SK-N-SH (cell line): ENCODE measurements around the gene SEH1L. TPM values are rescaled to one million over a fixed set of nuclear protein-coding genes. Genes with fewer than 3 reads are reported as not detected.
A peak's percentile ranks its signal among the peaks of the same experiment; 100 is the strongest.

ENCODE experiments used
- CTCF ChIA-PET: fragments of 300-600, 350-600 bp; formaldehyde crosslinking; extraction: SDS; loops from one replicate; lab custom pipeline; 2021; lab: Yijun Ruan, JAX
- POLR2A ChIA-PET: fragments of 350-600 bp; sonication (Branson Sonifier 250); formaldehyde crosslinking; extraction: SDS; loops from one replicate; lab custom pipeline; 2020; ENCODE audit warnings: antibody characterized with exemption, inconsistent platforms; lab: Yijun Ruan, JAX
- DNase-seq: peaks from one replicate; pipeline ENCODE4 v3.0.0; 2012
- H2AFZ ChIP-seq: fragments of 200-600 bp; sonication (generic); 2 replicates; pipeline ENCODE4 v1.8.1; 2016; ENCODE audit warnings: antibody characterized with exemption, mild to moderate bottlenecking, low read depth
- H3F3A ChIP-seq: fragments of 200-600 bp; sonication (generic); replicated peaks from 2 replicates; pipeline ENCODE3; 2016; ENCODE audit warnings: antibody characterized with exemption, mild to moderate bottlenecking; ENCODE audit not compliant: insufficient read depth
- H3K27ac ChIP-seq, 2 experiments: fragments of 200-500 bp in 1 of 2; fragments of 200-600 bp in 1 of 2; sonication (Bioruptor generic) in 1 of 2; sonication (generic), shearing (Covaris generic) in 1 of 2; 2 replicates each; pipeline versions ENCODE4 v1.5.1 to v1.6.1; 2014 to 2016; ENCODE audit warnings: low read depth in 2 of 2, inconsistent platforms in 1 of 2, low read length in 1 of 2, mild to moderate bottlenecking in 1 of 2, mixed read lengths in 1 of 2
- H3K27me3 ChIP-seq: fragments of 200-600 bp; sonication (generic), shearing (Covaris generic); 2 replicates; pipeline ENCODE4 v1.6.1; 2016; ENCODE audit warnings: mixed run types; ENCODE audit not compliant: insufficient read depth
- H3K36me3 ChIP-seq, 2 experiments: fragments of 200-500 bp in 1 of 2; fragments of 200-600 bp in 1 of 2; sonication (Bioruptor generic) in 1 of 2; sonication (generic) in 1 of 2; replicated peaks in 1 of 2; 2 replicates each; pipeline versions ENCODE3 to v1.5.1; 2014 to 2016; ENCODE audit warnings: low read length in 1 of 2, mild to moderate bottlenecking in 1 of 2; ENCODE audit not compliant: insufficient read depth in 2 of 2, control insufficient read depth in 1 of 2
- H3K4me1 ChIP-seq, 2 experiments: fragments of 200-500 bp in 1 of 2; fragments of 200-600 bp in 1 of 2; sonication (Bioruptor generic) in 1 of 2; sonication (generic), shearing (Covaris generic) in 1 of 2; 2 replicates each; pipeline versions ENCODE4 v1.5.1 to v1.6.1; 2014 to 2016; ENCODE audit warnings: low read depth in 1 of 2, low read length in 1 of 2, mixed run types in 1 of 2; ENCODE audit not compliant: insufficient read depth in 2 of 2, control insufficient read depth in 1 of 2
- H3K4me2 ChIP-seq: fragments of 200-600 bp; sonication (generic), shearing (Covaris generic); 2 replicates; pipeline ENCODE4 v1.6.1; 2017; ENCODE audit warnings: mixed run types
- H3K4me3 ChIP-seq, 2 experiments: fragments of 200-500 bp in 1 of 2; fragments of 200-600 bp in 1 of 2; sonication (Bioruptor generic) in 1 of 2; sonication (generic), shearing (Covaris generic) in 1 of 2; 2 replicates each; pipeline versions ENCODE4 v1.5.1 to v1.8.1; 2014 to 2016; ENCODE audit warnings: low read depth in 2 of 2, inconsistent platforms in 1 of 2, low read length in 1 of 2, mild to moderate bottlenecking in 1 of 2, mixed read lengths in 1 of 2, moderate library complexity in 1 of 2
- H3K79me2 ChIP-seq: fragments of 200-600 bp; sonication (generic); 2 replicates; pipeline ENCODE4 v1.8.1; 2017; ENCODE audit warnings: mild to moderate bottlenecking; ENCODE audit not compliant: insufficient read depth
- H3K9ac ChIP-seq: fragments of 200-600 bp; sonication (generic); 2 replicates; pipeline ENCODE4 v1.6.1; 2017; ENCODE audit warnings: mixed run types
- H3K9me2 ChIP-seq: fragments of 200-600 bp; sonication (generic); 2 replicates; pipeline ENCODE4 v1.6.1; 2017; ENCODE audit warnings: mixed run types
- H3K9me3 ChIP-seq: fragments of 200-600 bp; sonication (generic); 2 replicates; pipeline ENCODE4 v1.6.1; 2017; ENCODE audit warnings: mixed run types, mild to moderate bottlenecking, moderate library complexity
- H4K20me1 ChIP-seq: fragments of 200-600 bp; sonication (generic); 2 replicates; pipeline ENCODE4 v1.6.1; 2017; ENCODE audit warnings: mild to moderate bottlenecking, mixed run types; ENCODE audit not compliant: insufficient read depth
- CHD2 ChIP-seq: fragments of 150-350 bp; IDR thresholded peaks from 2 replicates; pipeline ENCODE4 v1.6.1; 2018; ENCODE audit warnings: low read length; ENCODE audit not compliant: partially characterized antibody
- CTCF ChIP-seq: fragments of 200-600 bp; sonication (generic); IDR thresholded peaks from 2 replicates; pipeline ENCODE4 v1.6.1; 2017; ENCODE audit warnings: antibody characterized with exemption, mild to moderate bottlenecking, moderate library complexity
- FOXJ3 ChIP-seq: sonication (generic); formaldehyde crosslinking; IDR thresholded peaks from 2 replicates; pipeline ENCODE4 v1.5.1; 2020; ENCODE audit warnings: mild to moderate bottlenecking, missing genetic modification reagents
- FOXM1 ChIP-seq: IDR thresholded peaks from 2 replicates; pipeline ENCODE4 v1.4.0; 2012; ENCODE audit warnings: low read depth, mild to moderate bottlenecking
- GATA2 ChIP-seq: sonication (generic); formaldehyde crosslinking; IDR thresholded peaks from 2 replicates; pipeline ENCODE4 v1.5.0; 2020; ENCODE audit warnings: mild to moderate bottlenecking, missing genetic modification reagents
- JUND ChIP-seq: IDR thresholded peaks from 2 replicates; pipeline ENCODE4 v1.4.0; 2012
- NFIC ChIP-seq: IDR thresholded peaks from 2 replicates; pipeline ENCODE4 v1.4.0; 2012; ENCODE audit warnings: borderline replicate concordance
- PBX3 ChIP-seq: IDR thresholded peaks from 2 replicates; pipeline ENCODE4; 2012
- RCOR1 ChIP-seq: fragments of 150-350 bp; IDR thresholded peaks from 2 replicates; pipeline ENCODE4 v1.6.1; 2017; ENCODE audit warnings: antibody characterized with exemption, low read length
- RXRA ChIP-seq: IDR thresholded peaks from 2 replicates; pipeline ENCODE4 v1.4.0; 2012; ENCODE audit warnings: low read depth, mild to moderate bottlenecking, borderline replicate concordance
- SIN3A ChIP-seq: IDR thresholded peaks from 2 replicates; pipeline ENCODE4 v1.6.1; 2012; ENCODE audit warnings: low read depth, mild to moderate bottlenecking, low read length, moderate library complexity, borderline replicate concordance
- TAF1 ChIP-seq: IDR thresholded peaks from 2 replicates; pipeline ENCODE4 v1.6.1; 2012; ENCODE audit warnings: low read depth, mild to moderate bottlenecking, low read length, moderate library complexity, borderline replicate concordance
- USF1 ChIP-seq: IDR thresholded peaks from 2 replicates; pipeline ENCODE4 v1.4.0; 2012; ENCODE audit warnings: low read depth, borderline replicate concordance
- YY1 ChIP-seq: IDR thresholded peaks from 2 replicates; pipeline ENCODE4 v1.4.0; 2012; ENCODE audit warnings: low read depth, mild to moderate bottlenecking
- WGBS: methylation state at CpG from one replicate; pipeline ENCODE4 v1.1.6; 2017; ENCODE audit warnings: low lambda C conversion rate; 5-methylcytosine and 5-hydroxymethylcytosine counted together
- polyA plus RNA-seq, 3 experiments: library from polyadenylated mRNA; depleted of rRNA; stranded (reverse); fragments of >200 nt; gene quantifications; 2 replicates each; pipeline ENCODE4 v1.2.3, GENCODE V29; 2012

Gene SEH1L
- polyA plus RNA-seq, 1 of the 3 experiments (the other 2 are of a cell fraction) = 29.8 TPM

GRCh38 chr18:13035249-13035914 is 87.6 kb downstream of the SEH1L start:
- peaks cover 2% of the 10 kb centered on the region; the same call in 1 of the 2 replicates for H3K79me2 ChIP-seq
- no peaks in the 10 kb centered on the region; a peak in 1 of 4 replicates for H3K4me1 ChIP-seq
- no peak overlapping the region for H3K4me2 ChIP-seq
- no peaks in the 10 kb centered on the region for H3K9me2 ChIP-seq
- no peak overlapping the region for H2AFZ ChIP-seq
- H3K27me3 ChIP-seq = no peaks in the 10 kb centered on the region
- WGBS = 91% methylated on average over 7 of the region's 7 CpGs
- H3F3A ChIP-seq = peaks cover 8% of the 10 kb centered on the region
- H3K36me3 ChIP-seq = peaks cover 17 to 33% of the 10 kb centered on the region in 2 experiments
- no peak overlapping the region for H3K4me3 ChIP-seq
- no peak for DNase-seq
- ChIA-PET CTCF (no interaction called here), POLR2A (no interaction called here)
- no peaks in the 10 kb centered on the region for H4K20me1 ChIP-seq
- TF ChIP-seq GATA2 (CRISPR knock-in tag) (no peak), USF1 (no peak), PBX3 (peak; percentile 57)
- no peak overlapping the region for H3K9ac ChIP-seq
- H3K9me3 ChIP-seq = no peaks in the 10 kb centered on the region
- peak overlapping the region in 1 of 2 experiments; percentile 30; a peak in 2 of 4 replicates for H3K27ac ChIP-seq

- Histone ChIP-seq H3K27me3 (no peaks in the 10 kb centered on the region), H3K9me3 (no peaks in the 10 kb centered on the region), H3K4me1 (no peaks in the 10 kb centered on the region; a peak in 1 of 4 replicates), H3K9ac (no peak overlapping the region), H3K27ac (no peak overlapping the region), H3K4me3 (no peak overlapping the region), H3F3A (peaks cover 8% of the 10 kb centered on the region), H3K4me2 (no peak overlapping the region), H3K36me3 (peaks cover 12 to 33% of the 10 kb centered on the region in 2 experiments), H3K79me2 (peaks cover 3% of the 10 kb centered on the region; the same call in 1 of the 2 replicates), H2AFZ (no peak overlapping the region), H3K9me2 (no peaks in the 10 kb centered on the region), H4K20me1 (no peaks in the 10 kb centered on the region)
- WGBS = 100% methylated on average over 1 of the region's 7 CpGs
- CTCF ChIA-PET = interaction anchor here (1.0 kb wide), 1 partner anchor 123 kb away, joined by 3 read pairs; no protein-coding TSS in a partner anchor
- POLR2A ChIA-PET = no interaction called here
- no peak for DNase-seq
- TF ChIP-seq PBX3 (no peak), SIN3A (no peak), YY1 (no peak), TAF1 (no peak), RCOR1 (no peak), CTCF (no peak), FOXM1 (no peak), CHD2 (no peak), FOXJ3 (no peak), RXRA (no peak), USF1 (no peak), NFIC (no peak), JUND (no peak)
These were observed 89.0 kb downstream of the SEH1L start for GRCh38 chr18:13036622-13037320.
